HG03025 (cell line): ENCODE measurements around the gene SPPL3.
"Not testable (repeated sequence)": the region's sequence is repeated elsewhere in the genome, so short reads cannot be mapped to it uniquely, and the experiment has no call there.

Experiments
- ATAC-seq: cut with Tn5 transposase; IDR thresholded peaks from one replicate; pipeline ENCODE4 v1.9.1; 2021; ENCODE audit warnings: mild to moderate bottlenecking, moderate library complexity; ENCODE audit not compliant: unreplicated experiment, low FRiP score

The SPPL3 gene

GRCh38 chr12:120846721-120847120, 57.4 kb downstream of the SPPL3 start:
- ATAC-seq, result no peak

GRCh38 chr12:120845696-120846095, 58.5 kb downstream of the SPPL3 start:
- ATAC-seq, result no peak

DNA sequence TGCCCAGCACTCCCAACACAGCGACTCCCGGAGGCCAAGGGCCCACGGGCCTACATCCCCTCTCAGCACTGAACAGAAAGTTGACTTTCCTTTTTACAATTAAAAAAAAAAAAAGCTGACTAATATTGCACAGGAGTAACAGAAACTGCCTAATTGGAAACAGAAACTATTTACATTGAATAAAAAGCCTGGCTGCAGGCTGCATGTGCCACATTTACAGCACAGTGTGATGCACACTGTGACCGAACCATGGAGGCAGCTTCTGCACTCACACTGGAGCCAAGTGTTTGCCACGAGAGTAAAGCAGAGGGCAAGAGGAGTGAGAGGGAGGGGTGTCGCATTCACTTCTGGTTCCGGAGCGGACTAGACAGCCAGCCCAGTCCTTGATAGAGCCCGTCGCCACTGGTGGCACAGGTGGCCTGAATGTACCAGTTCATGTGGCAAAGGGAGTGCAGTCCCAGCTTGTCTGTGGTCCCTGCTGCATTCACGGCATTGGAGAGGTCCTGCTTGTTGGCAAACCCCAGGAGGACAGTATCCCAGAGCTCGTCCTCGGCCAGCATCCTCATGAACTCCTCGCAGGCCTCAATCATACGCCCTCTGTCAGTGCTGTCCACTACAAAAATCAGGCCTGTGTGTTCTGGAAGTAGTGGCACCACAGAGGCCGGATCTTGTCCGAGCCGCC, 59.2 kb downstream of the SPPL3 start:
- no peak for ATAC-seq

GRCh38 chr12:120844297-120844696, 59.9 kb downstream of the SPPL3 start:
- ATAC-seq, result no peak

- no peak for ATAC-seq
Measured at GRCh38 chr12:120843472-120843871, 60.7 kb downstream of the SPPL3 start.

DNA sequence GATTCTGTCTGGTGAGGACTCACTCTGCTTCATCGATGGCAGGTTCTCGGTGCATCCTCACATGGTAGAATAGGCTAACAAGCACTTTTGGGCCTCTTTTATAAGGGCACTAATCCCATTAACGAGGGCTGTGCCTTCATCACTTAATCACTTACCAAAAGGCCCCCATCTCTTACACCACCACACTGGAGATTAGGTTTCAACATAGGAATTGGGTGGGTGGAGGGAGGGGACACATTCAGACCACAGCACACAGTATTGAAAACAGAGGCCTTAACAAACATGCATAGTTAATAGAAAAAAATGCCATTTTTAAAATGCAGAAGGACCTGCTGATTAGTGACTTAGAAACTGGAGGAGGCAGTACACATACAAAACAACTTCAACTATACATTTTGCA, 61.6 kb downstream of the SPPL3 start:
- no peak for ATAC-seq

DNA sequence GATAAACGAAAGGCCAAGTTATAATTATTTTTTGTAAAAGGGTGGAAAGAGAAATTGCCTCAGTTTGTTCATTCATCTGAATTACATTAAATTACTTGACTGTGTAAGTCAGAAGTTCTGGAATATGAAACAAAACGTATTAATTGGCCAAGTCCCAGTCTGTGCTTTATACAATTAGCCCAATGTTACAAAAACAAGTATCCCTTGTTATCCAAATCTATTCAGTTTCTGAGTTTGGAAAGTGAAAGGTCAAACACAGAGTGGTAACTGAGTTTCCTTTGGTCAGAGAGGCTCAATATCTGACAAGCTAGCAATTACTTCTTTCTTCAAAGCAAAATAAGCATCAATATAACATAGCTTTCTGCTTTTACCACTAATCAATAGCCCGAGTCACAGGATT, 62.6 kb downstream of the SPPL3 start:
- ATAC-seq, result no peak

GRCh38 chr12:120839503-120839902, 64.7 kb downstream of the SPPL3 start:
- no peak for ATAC-seq

GRCh38 chr12:120838629-120839383, 65.4 kb downstream of the SPPL3 start:
- ATAC-seq, result not testable (repeated sequence)

DNA sequence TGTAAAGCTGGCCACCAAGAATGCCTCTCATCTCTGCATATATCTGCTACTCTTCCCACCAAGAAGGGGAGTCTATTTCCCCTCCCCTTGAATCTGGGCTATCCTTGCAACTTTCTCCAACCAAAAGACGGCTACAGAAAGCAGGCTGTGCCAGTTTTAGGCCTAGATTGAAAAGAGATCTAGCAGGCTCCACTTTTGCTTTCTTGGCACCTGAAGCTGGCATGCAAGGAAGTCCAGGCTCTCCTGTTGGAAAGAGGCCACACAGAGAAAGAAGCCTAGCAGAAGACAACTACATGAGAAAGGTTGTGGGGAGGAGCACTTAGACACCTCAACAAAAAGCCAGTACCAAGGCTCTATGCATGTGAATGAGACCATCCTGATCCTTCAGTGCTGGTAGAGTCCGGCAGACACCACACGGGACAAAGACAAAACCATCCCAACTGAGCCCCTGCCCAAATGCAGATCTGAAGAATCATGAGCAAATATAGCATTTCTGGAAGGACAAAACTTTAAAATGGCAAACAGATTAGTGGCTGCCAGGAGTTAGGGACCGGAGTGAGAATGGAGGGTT, 68.0 kb downstream of the SPPL3 start:
- ATAC-seq, result no peak

DNA sequence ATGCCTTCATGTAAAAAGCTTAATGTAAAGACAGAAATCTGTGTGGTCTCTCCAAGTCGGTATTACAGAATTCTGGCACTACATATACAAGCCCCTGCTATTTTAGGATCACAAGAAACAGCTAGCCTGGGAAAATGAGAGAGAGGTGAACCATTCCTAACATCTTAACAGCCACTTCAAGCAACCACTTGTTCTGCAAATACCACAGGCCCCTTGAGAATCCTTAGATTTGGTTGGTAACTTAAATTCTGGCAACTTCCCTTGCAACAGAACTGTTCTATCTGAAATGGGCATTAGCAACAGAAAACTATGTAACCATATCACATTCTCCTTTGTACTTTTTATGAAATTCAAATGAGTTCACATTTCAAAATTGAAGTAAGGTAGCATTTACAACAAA, 68.5 kb downstream of the SPPL3 start:
- ATAC-seq, result no peak

- no peak for ATAC-seq
Measured at GRCh38 chr12:120835304-120835612, 68.9 kb downstream of the SPPL3 start.

DNA sequence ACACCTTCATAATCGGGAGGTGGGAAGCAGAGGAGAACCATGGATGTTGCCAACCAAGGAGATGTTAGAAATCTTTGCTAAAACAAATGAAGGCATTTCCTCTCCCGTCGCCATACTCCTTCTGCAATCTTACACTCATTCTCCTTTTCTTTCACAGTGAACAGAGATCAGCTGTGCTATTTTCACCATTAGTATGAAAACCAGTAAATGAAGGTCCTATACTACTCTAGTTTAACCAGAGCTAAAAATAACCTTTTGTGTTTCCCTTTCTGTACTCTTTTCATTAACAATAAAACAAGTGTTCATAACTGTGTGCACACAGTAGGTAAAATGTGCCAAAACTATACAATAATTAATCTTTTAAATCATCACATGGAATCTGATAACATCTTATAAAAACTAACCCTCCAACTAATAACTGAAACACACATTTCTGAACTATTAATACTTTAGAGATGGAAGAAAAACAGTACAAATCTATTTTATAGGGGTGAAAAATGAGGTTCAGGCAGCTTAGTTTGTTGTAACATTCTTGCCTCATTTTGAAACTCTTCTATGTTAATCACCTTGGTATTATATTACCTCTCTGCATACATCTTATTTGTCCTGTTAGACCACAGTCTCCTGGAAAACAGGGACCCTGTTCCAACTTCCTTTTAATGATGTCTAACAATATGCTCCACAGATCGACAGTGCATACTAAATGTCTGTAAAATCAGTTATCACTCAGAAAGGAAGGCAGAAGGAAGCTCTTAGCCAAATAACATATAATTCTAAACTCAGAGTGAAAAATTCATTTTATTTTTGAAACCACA, 69.5 kb downstream of the SPPL3 start:
- ATAC-seq, result no peak

GRCh38 chr12:120833849-120834248, 70.3 kb downstream of the SPPL3 start:
- no peak for ATAC-seq

DNA sequence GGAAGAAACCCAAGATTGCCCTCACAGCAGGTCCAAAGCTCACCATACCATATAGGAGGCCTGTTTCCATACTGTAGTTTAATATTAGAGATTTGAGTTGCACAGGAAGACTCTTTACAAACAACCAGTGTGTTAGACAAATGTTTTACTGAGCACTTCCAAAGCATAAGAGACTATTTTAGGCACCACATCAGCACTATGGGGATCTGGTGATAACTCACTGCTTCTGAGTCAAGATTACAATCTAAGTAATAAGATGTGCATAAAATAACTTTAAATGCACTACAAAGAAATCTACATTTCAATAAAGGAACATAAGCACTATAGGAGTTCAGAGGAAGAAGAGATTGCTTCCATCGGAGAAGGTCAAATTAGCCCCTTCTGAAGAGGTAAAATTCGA, 71.4 kb downstream of the SPPL3 start:
- no peak for ATAC-seq

DNA sequence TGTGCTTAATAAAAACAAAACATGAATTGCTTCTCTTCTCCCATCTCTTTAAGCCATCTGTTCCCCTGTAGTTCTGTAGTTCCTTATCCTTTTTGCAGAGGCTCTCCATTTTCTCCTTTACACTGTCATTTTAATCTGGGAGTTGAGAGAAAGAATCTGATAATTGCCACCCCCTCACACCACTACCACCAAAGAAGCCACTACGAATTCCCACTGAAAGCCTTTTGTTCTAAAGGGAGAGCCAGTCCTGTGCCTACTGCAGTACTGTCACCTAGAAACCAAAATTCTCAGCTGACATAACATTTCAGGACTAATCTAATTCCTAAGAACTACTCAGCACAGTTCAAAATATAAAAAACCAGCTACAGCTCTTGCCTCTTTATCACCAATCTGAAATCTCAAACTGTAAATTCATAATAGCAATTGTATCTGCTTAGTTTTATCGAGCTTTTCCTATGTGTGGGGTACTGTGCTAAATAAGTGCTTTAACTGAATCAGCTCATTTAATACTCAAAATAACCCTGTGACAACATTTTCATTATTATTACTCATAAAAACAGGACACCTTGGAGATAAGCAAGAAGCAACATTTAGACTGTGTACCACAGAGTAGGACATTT, 72.4 kb downstream of the SPPL3 start:
- ATAC-seq, result no peak

DNA sequence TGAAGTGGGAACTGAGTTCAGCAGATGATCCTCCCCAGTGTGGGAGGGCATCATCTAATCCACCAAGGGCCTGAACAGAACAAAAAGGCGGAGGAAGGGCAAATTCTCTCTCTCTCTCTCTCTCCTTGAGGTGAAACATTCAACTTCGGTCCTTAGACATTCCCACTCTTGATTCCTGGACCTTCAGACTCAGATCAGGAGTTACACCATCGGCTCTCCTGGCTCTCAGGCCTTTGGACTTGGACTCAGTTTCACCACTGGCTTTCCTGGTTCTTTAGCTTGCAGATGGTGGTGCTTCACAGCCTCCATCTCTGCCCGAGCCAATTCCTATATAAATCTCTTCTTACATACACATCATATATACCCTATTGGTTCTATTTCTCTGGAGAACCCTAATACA, 73.2 kb downstream of the SPPL3 start:
- no peak for ATAC-seq

DNA sequence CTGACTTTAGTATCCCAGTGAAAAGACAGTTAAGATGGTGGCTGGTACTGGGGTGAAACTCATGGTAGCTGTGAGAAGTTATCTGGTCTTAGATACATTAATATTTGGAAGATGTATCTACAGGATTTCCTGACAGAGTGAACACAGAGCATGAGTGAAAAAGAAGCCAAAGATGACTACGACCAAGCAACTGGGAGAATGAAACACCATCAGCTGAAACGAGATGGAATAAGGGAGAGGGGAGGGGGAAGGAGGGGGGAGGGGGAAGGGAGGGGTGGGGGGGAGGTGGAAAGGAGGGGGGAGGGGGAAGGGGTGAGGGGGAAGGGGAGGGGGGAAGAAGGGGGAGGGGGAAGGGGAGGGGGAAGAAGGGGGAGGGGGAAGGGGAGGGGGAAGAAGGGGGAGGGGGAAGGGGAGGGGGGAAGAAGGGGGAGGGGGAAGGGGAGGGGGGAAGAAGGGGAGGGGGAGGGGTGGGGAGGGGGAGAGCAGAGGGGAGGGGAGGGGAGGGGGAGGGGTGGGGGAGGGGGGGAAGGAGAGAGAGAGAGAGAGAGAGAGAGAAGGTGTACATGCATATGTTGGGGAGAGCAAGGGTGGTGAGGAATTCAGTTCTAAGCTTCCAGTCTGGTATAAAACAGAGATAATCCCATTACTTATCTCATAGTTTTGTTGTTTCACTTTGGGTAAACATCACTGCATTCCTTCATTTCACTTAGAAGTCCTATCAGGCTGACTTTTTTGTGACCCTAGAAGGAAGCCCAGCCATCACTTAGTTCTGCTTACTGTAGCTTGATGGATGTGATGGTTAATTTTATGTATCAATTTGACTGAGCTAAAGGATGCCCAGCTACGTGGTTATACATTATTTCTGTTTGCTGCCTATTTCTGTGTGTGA, 73.9 kb downstream of the SPPL3 start:
- no peak for ATAC-seq

DNA sequence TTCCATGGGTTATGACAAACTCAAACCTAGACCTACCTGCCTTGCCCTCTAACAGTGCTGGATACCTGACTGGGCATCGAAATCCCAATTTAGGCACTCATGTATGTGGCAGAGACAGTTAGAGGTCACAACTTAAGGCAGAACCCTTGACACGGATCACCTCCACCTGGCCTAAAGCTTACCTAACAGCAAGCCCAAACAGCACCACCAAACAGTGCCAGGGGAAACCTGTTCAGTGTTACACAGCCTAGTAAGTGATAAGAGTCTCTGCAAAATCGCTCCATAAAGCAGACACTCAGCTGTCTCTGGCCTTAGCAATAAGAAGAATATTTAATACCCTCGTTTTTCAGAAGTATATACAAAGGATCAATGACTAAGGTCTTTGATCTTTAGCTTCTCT, 77.8 kb downstream of the SPPL3 start:
- ATAC-seq, result no peak

DNA sequence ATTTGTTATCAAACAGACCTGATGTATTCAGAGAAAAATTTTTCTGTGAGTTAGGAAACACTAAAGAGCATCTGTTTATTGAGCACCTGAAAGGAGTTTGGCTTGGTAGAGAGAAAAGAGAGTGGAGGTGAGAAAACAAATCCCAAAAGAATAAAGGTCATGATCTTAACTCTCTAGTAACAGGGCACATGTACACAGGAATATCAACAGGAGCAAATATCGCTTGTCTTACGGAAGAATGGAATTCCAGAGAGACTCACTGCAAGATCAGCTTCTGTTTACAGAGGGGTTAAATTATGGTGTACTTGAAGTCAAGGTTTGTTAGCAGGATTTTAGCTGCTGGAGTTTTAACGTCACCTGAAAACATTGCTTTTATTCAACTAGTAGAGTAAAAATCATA, 78.8 kb downstream of the SPPL3 start:
- ATAC-seq, result no peak
